Sigmoid colon (tissue), 7 donors: ENCODE results near the gene COPB2. TPM values are rescaled to one million over a fixed set of nuclear protein-coding genes. Genes with fewer than 3 reads are reported as not detected.

Experiments
- DNase-seq: peaks from one replicate; pipeline ENCODE4 v3.0.0-alpha.2; 2019
- H3K27ac ChIP-seq, 4 donors: fragments of 200-600 bp; sonication (generic); one replicate each; pipeline ENCODE4 v1.5.1; 2016 to 2019; ENCODE audit warnings: mild to moderate bottlenecking in 1 of 4
- H3K27me3 ChIP-seq, 3 donors: fragments of 200-600 bp; sonication (generic); one replicate each; pipeline ENCODE4 v1.5.1; 2019; ENCODE audit warnings: mild to moderate bottlenecking in 1 of 3
- H3K36me3 ChIP-seq, 4 donors: fragments of 200-600 bp; sonication (generic); one replicate each; pipeline ENCODE4 v1.5.1; 2016 to 2019
- H3K4me1 ChIP-seq, 4 donors: fragments of 200-600 bp; sonication (generic); one replicate each; pipeline ENCODE4 v1.5.1; 2017 to 2019
- H3K4me3 ChIP-seq, 4 donors: fragments of 200-600 bp; sonication (generic); one replicate each; pipeline ENCODE4 v1.5.1; 2017 to 2019; ENCODE audit warnings: mild to moderate bottlenecking in 2 of 4, moderate library complexity in 1 of 4
- H3K9me3 ChIP-seq, 4 donors: fragments of 200-600 bp in 3 of 4; sonication (generic) in 3 of 4; one replicate each; pipeline versions ENCODE4 v1.5.1 to v1.6.1; 2013 to 2019
- EP300 ChIP-seq, 4 donors: sonication (generic); formaldehyde crosslinking; IDR thresholded peaks; one replicate each; pipeline ENCODE4 v1.6.1; 2017; ENCODE audit warnings: antibody characterized with exemption in 4 of 4
- POLR2A ChIP-seq, 2 donors: fragments of 450-650 bp; IDR thresholded peaks; one replicate each; pipeline ENCODE4 v1.6.1; 2016; ENCODE audit warnings: antibody characterized with exemption in 2 of 2, mild to moderate bottlenecking in 2 of 2, moderate library complexity in 2 of 2
- POLR2AphosphoS5 ChIP-seq, 4 donors: sonication (generic); formaldehyde crosslinking; IDR thresholded peaks; one replicate each; pipeline ENCODE4 v1.6.1; 2017; ENCODE audit warnings: antibody characterized with exemption in 4 of 4
- WGBS, 2 donors: extraction: QIAGEN DNeasy Blood & Tissue Kit; methylation state at CpG; one replicate each; pipeline ENCODE4 v1.1.7; 2013; 5-methylcytosine and 5-hydroxymethylcytosine counted together
- intact Hi-C: fragments of 100-400 bp; cut with DNase I; formaldehyde crosslinking; loops from one replicate; pipeline ENCODE4 v1.15.1; 2023
- polyA plus RNA-seq, 3 donors: library from polyadenylated mRNA; stranded (reverse); fragments of 200-250 nt; gene quantifications; one replicate each; pipeline ENCODE4 v1.2.3, GENCODE V29; 2013
- total RNA-seq, 4 donors: library from RNA; depleted of rRNA; stranded (reverse); fragments of >200 nt; gene quantifications; one replicate each; pipeline ENCODE4 v1.1.0, GENCODE V29; 2016
- TF ChIP-seq, protein P1 (sequence below), 4 experiments: fragments of 450-650 bp in 3 of 4; fragments of 200-600 bp in 1 of 4; IDR thresholded peaks; one replicate each; pipeline ENCODE4 v1.5.1; 2016 to 2019; ENCODE audit warnings: antibody characterized with exemption in 4 of 4, mild to moderate bottlenecking in 3 of 4, moderate library complexity in 2 of 4
- donor health status: healthy with polysubstance abuse.
- donor health status: Bipolar disorder and iron deficiency.
- donor health status: healthy.

The COPB2 gene
- total and polyA plus RNA-seq, 7 donors, result 52.3 to 82.0 (median 63.7) TPM

DNA sequence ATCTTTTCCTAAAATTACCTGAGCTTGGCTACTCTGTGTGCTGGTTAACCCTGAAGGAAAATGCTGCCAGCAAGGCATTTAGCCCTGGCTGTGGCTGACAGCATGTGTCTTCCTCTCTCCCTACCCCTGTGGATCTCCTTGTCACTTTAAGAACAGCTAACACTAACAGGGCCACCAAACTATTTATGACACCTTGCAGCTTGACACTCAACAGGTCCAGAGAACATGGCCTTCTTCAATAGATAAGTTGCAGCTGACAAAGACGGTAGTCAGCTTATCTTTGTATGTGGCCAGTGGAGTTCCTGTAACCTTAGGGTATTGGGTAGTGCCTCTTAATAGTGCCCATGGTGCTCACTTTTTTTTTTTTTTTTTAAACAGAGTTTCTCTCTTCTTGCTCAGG, 32.0 kb upstream of the COPB2 start:
- DNase-seq, result no peak
- intact Hi-C loops, result no loop called here
- 82 to 92% methylated on average over 1 of the region's 1 CpG for WGBS, 2 donors

DNA sequence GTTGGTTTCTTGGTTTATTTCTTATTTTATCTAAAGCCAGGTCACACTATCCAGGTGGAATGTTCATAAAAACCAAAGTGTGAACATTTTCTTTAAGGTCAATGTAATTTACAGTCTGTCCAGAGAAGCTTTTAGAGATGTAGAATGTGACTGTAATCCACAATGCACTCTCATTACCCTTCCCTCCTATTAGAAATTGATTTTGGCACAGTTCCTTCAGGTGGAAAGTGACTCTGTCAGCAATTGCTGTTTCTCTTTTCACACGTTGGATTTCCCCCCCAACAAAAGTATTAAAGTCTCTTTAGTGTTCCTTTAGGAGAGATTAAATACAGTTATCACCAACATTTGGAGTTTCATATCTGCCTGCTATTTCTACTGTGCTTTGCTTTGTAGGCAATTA, 31.6 kb upstream of the COPB2 start:
- intact Hi-C loops, result no loop called here
- WGBS, 2 donors, result 35 to 51% methylated on average over 1 of the region's 1 CpG
- peaks cover 0 to 18% (median 0%) of the 10 kb centered on the region in 4 donors for H3K36me3 ChIP-seq
- no peak overlapping the region for H3K27ac ChIP-seq
- H3K4me1 ChIP-seq, result no peaks in the 10 kb centered on the region
- H3K27me3 ChIP-seq, result no peaks in the 10 kb centered on the region
- no peak for DNase-seq
- H3K9me3 ChIP-seq, result peaks cover 0 to 4% (median 0%) of the 10 kb centered on the region in 4 donors
- no peak overlapping the region for H3K4me3 ChIP-seq
- no peak for TF ChIP-seq POLR2A (IDR thresholded peaks at IDR 0.05)
- TF ChIP-seq POLR2AphosphoS5 (IDR thresholded peaks at IDR 0.05), result no peak
- TF ChIP-seq, protein P1, sequence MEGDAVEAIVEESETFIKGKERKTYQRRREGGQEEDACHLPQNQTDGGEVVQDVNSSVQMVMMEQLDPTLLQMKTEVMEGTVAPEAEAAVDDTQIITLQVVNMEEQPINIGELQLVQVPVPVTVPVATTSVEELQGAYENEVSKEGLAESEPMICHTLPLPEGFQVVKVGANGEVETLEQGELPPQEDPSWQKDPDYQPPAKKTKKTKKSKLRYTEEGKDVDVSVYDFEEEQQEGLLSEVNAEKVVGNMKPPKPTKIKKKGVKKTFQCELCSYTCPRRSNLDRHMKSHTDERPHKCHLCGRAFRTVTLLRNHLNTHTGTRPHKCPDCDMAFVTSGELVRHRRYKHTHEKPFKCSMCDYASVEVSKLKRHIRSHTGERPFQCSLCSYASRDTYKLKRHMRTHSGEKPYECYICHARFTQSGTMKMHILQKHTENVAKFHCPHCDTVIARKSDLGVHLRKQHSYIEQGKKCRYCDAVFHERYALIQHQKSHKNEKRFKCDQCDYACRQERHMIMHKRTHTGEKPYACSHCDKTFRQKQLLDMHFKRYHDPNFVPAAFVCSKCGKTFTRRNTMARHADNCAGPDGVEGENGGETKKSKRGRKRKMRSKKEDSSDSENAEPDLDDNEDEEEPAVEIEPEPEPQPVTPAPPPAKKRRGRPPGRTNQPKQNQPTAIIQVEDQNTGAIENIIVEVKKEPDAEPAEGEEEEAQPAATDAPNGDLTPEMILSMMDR (IDR thresholded peaks at IDR 0.05), result no peak
- TF ChIP-seq EP300 (IDR thresholded peaks at IDR 0.05), result no peak

More for the DNA sequence above, 32.0 kb upstream of the COPB2 start:
- Histone ChIP-seq H3K9me3 (peaks cover 0 to 4% (median 0%) of the 10 kb centered on the region in 4 donors), H3K4me3 (no peak overlapping the region), H3K4me1 (no peaks in the 10 kb centered on the region), H3K27me3 (no peaks in the 10 kb centered on the region), H3K36me3 (peaks cover 0 to 18% (median 0%) of the 10 kb centered on the region in 4 donors), H3K27ac (no peak overlapping the region)
- TF ChIP-seq, protein P1 (IDR thresholded peaks at IDR 0.05), result no peak
- TF ChIP-seq POLR2AphosphoS5 (IDR thresholded peaks at IDR 0.05), result no peak
- TF ChIP-seq POLR2A (IDR thresholded peaks at IDR 0.05), result no peak
- TF ChIP-seq EP300 (IDR thresholded peaks at IDR 0.05), result no peak

DNA sequence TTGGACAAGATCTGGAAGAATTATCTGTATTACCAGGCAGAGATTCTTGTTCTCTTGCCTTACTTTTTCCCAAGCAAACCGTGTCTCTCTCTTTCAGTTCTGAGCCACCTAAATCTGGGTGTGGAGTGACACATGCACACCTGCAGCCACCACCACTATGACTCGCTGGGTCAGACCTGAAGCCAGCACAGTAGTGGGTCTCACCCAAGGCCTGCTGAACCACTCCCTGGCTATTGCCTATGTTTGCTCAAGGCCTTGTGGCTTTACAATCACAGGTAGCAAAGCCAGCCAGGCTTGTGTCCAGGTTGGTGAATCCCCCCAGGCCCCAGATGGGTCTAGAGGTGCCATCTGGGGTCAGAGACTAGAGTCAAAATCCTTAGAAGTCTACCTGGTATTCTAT, 28.7 kb upstream of the COPB2 start:
- Histone ChIP-seq H3K36me3 (peaks cover 0 to 2% (median 0%) of the 10 kb centered on the region in 4 donors), H3K9me3 (peaks cover 0 to 7% (median 2%) of the 10 kb centered on the region in 4 donors), H3K4me3 (no peak overlapping the region), H3K4me1 (no peaks in the 10 kb centered on the region), H3K27ac (no peak overlapping the region), H3K27me3 (no peaks in the 10 kb centered on the region)
- intact Hi-C loops, result no loop called here
- WGBS, 2 donors, result 87 to 89% methylated on average over 2 of the region's 2 CpGs
- DNase-seq, result no peak
- TF ChIP-seq POLR2A (IDR thresholded peaks at IDR 0.05) (no peak), POLR2AphosphoS5 (IDR thresholded peaks at IDR 0.05) (no peak), EP300 (IDR thresholded peaks at IDR 0.05) (no peak)
- TF ChIP-seq, protein P1 (IDR thresholded peaks at IDR 0.05), result no peak

DNA sequence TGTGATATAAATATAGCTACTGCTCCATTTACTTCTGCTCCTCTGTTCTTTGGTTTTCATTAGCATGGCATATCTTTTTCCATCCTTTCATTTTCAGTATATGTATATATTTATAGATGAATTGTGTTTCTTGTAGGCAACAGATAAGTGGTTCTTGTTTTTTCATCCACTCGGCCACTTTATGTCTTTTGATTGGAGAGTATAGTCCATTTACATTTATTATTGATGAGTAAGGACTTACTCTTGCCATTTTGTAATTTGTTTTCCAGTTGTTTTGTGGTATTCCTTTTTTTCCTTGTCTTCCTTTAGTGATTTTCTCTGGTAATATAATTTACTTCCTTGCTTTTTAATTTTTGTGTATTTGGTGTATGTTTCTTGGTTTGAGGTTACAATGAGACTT, 26.8 kb upstream of the COPB2 start:
- intact Hi-C loops, result no loop called here
- WGBS, 2 donors, result 96% methylated on average over 1 of the region's 1 CpG
- TF ChIP-seq EP300 (IDR thresholded peaks at IDR 0.05), result no peak
- TF ChIP-seq POLR2A (IDR thresholded peaks at IDR 0.05), result no peak
- TF ChIP-seq, protein P1 (IDR thresholded peaks at IDR 0.05), result no peak
- TF ChIP-seq POLR2AphosphoS5 (IDR thresholded peaks at IDR 0.05), result no peak

More for the DNA sequence above, 26.8 kb upstream of the COPB2 start:
- Histone ChIP-seq H3K36me3 (no peaks in the 10 kb centered on the region), H3K4me3 (no peak overlapping the region), H3K9me3 (peaks cover 0 to 7% (median 4%) of the 10 kb centered on the region in 4 donors), H3K27me3 (no peaks in the 10 kb centered on the region), H3K4me1 (no peaks in the 10 kb centered on the region), H3K27ac (no peak overlapping the region)
- no peak for DNase-seq
